HG02588 (cell line): ENCODE data around the gene ACD.
A peak's percentile ranks its signal among the peaks of the same experiment; 100 is the strongest.

Source experiments
- ATAC-seq: cut with Tn5 transposase; IDR thresholded peaks from one replicate; pipeline ENCODE4 v1.9.1; 2021; ENCODE audit warnings: mild to moderate bottlenecking, moderate library complexity; ENCODE audit not compliant: unreplicated experiment

Gene ACD

GRCh38 chr16:67676516-67676915 lies 16.5 kb upstream of the ACD start:
- ATAC-seq, result no peak

GRCh38 chr16:67675999-67676398 lies 15.9 kb upstream of the ACD start:
- no peak for ATAC-seq

GRCh38 chr16:67675579-67675935 lies 15.5 kb upstream of the ACD start:
- ATAC-seq, result no peak

- ATAC-seq, result no peak
Observed at GRCh38 chr16:67674851-67675578, 15.0 kb upstream of the ACD start.

GRCh38 chr16:67673712-67674580 lies 13.9 kb upstream of the ACD start:
- no peak for ATAC-seq

- no peak for ATAC-seq
Observed at GRCh38 chr16:67672739-67673662, 12.9 kb upstream of the ACD start.

GRCh38 chr16:67672306-67672705 lies 12.2 kb upstream of the ACD start:
- ATAC-seq, result no peak

GRCh38 chr16:67669499-67670101 lies 9.5 kb upstream of the ACD start:
- ATAC-seq, result no peak

GRCh38 chr16:67668495-67669157 lies 8.6 kb upstream of the ACD start:
- no peak for ATAC-seq

GRCh38 chr16:67667817-67668494 lies 7.9 kb upstream of the ACD start:
- ATAC-seq, result peak; percentile 59

- no peak for ATAC-seq
Observed at GRCh38 chr16:67667453-67667816, 7.4 kb upstream of the ACD start.

GRCh38 chr16:67666559-67667452 lies 6.7 kb upstream of the ACD start, which contains the start of the genes C16orf86 and ENKD1:
C16orf86 (plus strand) TSS chr16:67666814; CDS start chr16:67666971, 157 bp downstream.
ENKD1 (minus strand) TSS chr16:67666750; CDS start chr16:67666442, 308 bp downstream.
- ATAC-seq, result peak; percentile 64

- peak; percentile 9 for ATAC-seq
Observed at GRCh38 chr16:67666032-67666551, 6.0 kb upstream of the ACD start.

- no peak for ATAC-seq
Observed at GRCh38 chr16:67665598-67665997, 5.5 kb upstream of the ACD start.

- ATAC-seq, result no peak
Observed at GRCh38 chr16:67664871-67665270, 4.8 kb upstream of the ACD start.

- ATAC-seq, result no peak
Observed at GRCh38 chr16:67664258-67664657, 4.2 kb upstream of the ACD start.

- ATAC-seq, result no peak
Observed at GRCh38 chr16:67663877-67664222, 3.8 kb upstream of the ACD start.

GRCh38 chr16:67663151-67663876 lies 3.3 kb upstream of the ACD start:
- no peak for ATAC-seq
